GM19455 (cell line): ENCODE results near the gene NDST4.

Experiments
- ATAC-seq: cut with Tn5 transposase; IDR thresholded peaks from one replicate; pipeline ENCODE4 v1.9.1; 2021; ENCODE audit not compliant: unreplicated experiment

The NDST4 gene

DNA sequence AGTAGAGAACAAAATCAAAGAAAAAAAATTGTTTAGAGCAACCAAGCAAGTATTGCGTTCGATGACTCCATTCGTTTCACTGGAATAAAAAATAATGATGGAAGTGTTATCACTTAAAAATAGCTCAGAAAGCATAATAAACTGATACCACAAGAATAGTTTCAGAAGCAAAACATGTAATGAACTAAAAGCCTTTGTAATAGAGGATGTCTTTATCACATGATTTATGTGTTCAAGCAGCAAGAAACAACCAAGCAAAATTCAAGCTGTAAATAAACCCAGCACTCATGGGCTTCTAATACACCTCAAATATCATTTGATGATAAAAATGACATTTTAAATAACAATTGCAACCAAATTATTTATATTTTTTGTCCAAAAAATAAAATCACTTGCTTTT, 192.2 kb downstream of the NDST4 start:
- no peak for ATAC-seq

DNA sequence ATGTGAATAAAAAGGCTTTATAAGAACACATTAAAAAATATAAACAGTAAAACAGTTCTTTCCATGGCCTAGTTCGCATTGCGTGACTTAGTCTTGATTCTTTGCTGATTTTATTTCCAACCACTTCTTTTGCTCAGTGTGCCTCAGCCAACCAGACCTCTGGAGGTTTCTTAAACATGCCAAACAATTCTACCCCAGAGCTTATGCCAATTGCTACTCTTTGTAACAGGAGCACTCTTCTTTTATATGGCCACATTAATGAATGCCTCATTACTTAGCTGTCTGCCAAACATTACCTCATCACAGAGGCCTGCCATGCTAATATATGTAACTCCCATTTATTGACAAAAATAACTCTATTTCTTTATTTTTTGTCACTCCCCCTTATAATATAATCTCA, 202.3 kb downstream of the NDST4 start:
- ATAC-seq: no peak

DNA sequence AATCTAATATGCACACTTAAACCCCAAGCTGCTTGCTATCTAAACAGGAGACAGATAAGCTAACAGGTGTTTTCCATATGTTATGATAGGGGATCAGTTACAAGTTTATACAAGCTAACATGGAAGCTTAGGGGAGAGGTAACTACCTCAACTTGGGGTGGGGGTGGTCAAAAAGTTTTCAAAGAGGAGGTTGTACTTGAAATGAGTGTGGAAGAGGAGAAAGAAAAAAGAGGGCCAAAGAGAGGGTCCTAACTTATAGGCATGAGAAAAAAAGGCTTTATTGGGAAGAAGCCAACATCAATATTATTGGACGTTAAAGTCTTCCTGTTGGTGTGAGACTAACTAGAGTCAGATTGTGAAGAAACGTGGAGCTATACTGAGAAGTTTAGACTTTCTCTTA, 205.9 kb downstream of the NDST4 start:
- no peak for ATAC-seq

DNA sequence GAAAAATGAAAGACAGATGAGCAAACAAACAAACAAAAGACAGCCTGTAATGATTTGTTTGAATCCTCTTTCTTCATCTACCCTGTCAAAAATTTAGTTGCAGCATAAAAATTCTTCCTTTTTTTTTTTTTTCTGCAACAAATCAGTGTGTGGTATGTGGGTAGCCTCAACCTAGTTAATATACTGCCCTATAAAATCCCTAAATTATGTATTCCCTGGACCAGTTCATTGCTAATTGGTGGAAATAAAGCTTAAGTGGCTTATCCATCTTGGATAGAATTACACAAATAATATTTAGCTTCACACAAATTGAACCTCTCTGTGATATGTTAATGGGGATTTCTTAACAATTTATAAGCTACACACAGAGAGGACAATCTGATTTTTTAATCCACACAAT, 208.4 kb downstream of the NDST4 start:
- no peak for ATAC-seq

DNA sequence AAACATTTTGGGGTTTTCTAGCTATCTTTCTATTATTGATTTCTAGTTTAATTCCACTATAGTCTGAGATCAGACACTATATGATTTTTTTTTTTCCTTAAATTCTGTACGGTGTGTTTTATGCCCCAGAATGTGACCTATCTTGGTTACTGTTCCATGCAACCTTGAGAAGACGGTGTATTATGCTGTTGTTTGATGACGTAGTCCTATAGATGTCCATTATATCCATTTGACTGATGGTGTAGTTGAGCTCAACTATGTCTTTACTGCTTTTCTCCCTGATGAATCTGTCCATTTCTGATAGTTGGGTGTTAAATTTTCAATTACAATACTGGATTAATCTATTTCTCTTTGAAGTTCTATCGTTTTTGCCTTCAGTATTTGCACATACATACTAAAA, 212.5 kb downstream of the NDST4 start:
- ATAC-seq: no peak

DNA sequence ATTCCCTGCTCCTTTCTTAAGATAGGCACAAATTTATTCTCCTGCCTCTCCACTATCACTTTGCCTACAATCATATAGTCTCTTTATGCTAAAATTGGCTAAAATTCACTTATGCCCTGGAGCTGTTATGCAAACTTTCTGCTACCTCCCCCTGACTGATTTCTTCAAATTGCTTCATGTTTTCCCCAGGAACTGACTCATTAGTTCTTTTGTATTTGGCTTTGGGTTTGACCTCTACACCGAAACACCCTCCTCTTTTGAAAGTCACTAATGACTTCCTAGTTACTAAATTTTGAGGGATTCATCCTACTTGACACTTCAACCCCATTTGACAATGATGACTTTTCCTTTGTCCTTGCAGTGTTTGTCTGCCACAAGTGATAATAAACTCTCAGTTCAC, 222.6 kb downstream of the NDST4 start:
- no peak for ATAC-seq

DNA sequence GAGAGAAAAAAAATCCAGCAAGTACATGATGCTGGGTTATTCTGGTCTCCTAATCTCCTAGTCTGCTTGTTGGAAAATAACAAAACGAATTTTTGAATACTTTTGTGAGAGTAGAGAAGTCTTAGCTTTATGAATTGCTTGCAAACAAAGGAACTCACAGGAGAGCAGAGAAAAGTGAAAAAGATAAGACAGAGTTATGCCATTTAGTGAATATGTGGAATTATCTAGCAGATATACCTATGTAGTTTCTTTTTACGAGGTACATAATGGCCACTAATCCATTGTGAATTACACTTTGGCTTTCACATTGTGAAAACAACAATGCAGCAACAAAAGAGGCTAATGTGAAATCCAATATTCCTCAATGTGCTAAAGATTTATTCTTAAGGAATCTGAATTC, 226.7 kb downstream of the NDST4 start:
- ATAC-seq: no peak

DNA sequence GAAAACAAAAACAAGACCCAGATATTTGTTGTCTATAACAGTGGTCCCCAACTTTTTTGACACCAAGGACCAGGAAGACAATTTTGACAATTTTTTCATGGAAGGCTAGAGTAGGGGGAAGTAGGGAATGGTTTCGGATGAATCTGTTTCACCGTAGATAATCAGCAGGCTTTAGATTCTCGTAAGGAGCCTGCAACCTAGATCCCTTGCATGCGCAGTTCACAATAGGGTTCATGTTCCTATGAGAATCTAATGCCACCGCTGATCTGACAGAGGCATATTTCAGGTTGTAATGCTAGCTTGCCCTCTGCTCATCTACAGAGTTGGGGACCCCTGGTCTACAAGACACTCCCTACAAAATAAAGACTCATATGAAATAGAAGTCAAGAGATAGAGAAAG, 229.8 kb downstream of the NDST4 start:
- no peak for ATAC-seq

DNA sequence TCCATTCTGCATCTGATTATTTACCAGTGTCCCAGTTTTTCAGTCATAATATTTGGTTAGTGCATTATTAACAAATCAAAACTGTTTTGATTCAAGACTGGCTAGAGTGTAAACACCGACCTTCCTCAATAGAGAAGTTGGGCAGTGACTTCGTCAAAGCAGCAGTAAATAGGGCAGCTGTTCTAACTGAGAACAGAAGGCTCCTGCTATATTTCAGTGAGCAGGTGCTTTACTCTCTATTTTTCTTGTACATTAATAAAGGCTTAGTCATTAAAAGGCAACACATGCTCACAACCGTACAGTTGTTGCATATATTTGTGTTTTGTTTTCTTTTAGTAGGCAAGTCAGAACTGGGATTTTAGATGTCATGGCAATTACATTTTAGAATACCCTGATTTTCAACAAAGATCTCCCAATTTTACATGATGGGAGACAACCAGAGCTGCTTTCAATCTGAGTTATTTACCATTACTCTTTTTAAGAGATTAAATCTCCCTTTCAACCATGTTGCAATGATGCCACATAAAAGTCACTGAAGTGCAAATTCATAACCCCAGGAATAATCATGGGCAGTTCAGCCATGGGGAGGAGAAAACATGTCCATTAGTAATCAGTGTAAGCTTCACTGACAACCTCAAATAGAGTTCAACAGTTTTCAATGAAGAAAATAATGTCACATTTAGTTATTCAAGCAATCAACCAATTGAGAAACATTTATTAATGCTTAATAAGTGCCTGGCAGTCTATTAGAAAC, 233.3 kb downstream of the NDST4 start:
- no peak for ATAC-seq

DNA sequence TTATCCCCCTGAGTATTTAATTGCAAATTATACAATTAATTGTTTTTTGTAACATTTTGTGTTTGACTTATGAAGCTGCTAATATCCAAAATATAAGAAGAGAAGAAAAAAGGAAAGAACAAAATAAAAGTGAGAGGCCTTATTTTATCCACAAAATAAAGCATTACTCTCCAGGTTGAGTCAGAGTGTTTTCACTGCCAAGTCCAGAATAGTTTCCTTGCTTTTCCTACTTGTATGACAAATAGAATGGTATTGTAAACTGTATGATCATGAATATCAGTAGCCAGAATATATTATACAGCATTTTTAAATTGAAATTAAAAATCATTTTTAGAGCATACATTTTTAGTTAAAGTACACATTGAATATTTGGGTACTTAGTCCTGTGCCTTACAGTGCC, 237.8 kb downstream of the NDST4 start:
- ATAC-seq: no peak

DNA sequence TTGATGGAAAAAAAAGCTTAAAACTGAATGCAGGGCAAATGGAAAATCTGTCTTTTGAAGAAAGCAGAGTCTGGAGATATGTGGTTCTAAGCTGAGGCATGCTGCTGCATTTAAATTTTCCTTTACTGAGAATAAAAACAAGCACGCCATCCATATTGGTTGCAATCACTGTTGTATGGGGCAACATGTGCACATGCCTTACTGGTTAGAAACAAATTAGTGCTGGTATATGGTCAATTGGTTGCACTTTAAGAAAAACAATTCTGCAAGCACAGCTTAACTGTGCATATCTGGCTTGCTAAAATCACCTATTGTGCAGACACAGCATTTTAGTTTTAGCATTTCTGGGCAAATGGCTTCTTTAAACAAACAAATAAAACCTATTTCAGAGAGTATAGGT, 239.1 kb downstream of the NDST4 start:
- no peak for ATAC-seq

DNA sequence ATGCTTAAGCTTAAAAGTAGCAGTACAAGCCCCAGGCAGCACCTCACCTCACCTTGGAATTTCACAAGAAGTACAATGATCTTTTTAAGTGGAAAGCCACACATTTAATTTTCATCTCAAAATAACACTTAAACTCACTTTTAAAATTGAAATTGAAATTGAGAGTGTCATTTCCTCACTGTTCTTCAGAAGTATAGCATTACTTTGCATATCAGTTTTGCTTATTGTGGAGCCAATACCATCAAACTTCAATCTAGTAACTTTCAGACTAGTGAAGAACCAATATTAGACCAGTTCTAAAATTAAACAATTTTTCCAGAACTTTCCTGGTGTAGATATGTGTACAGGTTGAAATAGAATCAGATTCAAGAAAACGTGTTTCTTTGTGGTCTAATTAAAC, 242.4 kb downstream of the NDST4 start:
- ATAC-seq: no peak

DNA sequence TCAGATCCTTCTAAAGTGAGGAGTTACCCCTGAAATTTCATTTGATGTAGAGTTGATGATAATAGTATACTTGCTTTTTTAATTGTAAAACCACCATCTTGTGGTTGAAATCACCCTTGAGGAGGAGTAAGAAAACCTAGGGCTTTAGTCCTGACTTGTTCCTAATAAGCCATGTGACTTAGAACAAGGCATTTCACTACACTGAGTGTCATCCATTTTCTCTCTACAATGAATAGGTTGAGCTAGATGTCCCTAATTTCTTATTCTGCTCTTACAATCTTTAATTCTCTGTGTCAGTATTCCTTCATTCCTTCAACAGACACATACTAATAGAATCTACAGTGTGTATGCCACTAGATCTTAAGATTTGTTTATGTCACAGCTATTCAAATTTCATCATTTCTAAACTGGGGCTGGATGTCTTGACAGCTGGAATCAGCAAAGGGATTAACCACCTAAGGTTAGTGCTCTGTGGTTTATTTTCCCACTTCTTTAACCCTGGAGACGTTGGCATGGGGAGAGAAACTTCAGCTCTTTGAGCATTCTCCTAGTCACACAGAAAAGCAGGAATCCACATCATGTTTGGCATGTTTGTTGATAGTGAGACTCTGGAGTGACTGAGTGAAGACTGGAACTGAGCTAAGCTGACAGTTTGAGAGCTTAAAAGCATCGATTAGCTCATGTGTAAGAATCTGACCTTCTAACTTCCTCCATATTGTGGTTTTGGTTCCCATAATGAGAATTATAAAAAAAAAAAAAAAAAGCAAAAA, 246.3 kb downstream of the NDST4 start:
- ATAC-seq: peak; percentile 50

DNA sequence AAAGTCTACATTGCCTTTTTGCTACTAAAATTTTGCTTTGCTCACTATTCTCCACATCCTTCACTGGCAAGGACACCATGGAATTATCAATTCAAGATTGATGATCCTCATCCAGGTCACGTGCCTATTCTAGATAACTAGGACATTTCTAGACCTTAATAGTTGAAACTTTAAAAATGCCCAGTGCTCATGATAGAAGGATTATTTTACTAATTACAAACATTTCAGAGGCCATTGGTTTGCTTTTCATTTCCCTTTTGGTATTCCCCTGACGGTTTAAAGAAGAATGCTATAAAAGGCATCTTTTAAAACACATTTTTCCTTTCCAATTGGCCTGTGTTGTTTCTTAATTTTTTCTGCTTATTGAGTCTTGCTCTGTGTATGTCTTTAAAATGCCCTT, 249.4 kb downstream of the NDST4 start:
- ATAC-seq: no peak

DNA sequence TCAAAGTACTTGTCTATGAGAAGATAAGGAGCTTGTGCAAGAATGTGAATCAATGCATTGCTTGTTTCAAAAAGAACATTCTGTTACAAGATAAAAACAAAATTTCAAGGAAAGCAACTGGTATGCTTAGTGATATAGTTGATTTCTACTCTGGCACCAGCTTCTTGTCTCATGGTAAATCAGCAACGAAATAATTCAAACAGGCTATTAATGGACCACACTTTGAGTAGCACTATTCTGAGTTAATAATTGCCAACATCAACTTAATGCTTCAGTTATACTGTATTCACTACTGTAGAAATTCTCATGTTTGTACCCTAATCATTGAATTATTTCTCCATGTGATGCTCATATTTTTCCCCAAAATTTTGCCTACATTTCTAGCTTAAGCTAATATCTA, 252.6 kb downstream of the NDST4 start:
- no peak for ATAC-seq

DNA sequence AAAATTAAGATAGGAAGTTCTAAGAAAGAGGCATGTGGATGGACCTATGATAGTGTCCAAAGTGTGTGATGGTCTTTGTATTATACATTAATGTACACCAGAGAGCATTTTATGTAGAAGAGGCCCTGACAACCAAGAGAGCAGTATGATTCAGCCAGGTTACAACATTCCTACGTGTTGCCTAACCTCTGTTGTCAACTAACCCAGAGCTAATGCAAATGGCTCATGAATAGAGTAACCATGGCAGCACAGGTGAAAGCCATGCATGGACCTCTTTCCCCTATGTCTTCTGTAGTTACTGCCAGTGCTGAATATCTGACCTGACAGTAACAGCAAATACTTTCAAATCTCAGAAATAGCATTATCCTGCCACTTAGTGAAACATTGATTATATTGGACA, 255.6 kb downstream of the NDST4 start:
- ATAC-seq: no peak

DNA sequence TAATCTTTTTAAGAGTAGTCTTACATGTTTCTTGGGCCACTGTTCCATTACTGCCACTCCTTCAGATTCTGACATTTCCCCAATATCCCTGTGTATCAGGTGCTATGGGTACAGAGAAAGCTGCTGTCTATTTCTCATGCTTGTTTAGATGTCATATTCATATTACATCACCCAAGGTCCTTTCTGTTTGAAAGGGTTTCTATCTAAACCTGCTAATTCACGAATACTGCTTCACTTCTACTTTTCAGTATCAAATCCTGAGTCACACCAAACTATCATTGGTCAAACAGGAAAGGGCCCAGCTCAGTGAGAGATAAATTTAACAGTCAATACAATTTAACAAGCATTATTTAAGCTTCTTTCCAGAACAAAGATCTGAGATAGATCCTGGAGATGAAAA, 273.4 kb downstream of the NDST4 start:
- ATAC-seq: no peak

DNA sequence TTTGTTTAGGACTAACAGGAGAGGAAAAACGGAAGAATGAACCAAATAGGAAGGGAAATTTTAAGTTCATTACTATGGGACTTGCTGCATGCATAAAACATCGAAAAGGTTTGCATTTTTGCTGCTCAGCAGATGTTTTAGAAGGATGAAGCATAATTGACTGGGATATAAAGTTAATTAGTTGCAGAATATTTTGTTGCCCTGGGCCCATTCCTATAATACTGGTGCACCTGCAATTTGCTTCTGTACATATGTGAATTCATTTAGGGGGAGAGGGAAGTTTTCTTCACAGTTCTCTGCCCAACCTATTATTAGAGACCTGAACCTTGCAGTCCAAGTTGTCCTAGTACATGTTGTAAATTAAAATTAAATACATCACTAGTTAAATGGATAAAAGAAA, 282.8 kb downstream of the NDST4 start:
- ATAC-seq: no peak

DNA sequence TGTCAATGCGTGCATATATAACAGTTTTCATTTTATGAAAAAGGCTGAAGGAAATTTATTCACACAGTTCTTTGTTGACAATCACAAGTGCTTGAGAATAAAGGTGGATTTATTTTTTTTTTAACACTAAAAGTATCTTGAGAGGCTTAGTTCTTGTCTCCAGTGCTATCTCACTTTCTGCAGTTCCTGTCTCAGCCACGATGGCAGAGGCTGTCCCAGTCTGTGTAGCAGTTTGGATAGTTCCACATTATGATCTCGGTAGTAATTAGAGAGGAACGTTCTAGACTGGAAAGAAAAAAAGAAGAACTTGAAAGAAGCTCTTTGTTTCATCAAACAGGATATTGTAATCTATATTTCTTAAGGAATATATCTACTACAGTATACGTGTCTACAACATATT, 285.8 kb downstream of the NDST4 start:
- ATAC-seq: no peak

DNA sequence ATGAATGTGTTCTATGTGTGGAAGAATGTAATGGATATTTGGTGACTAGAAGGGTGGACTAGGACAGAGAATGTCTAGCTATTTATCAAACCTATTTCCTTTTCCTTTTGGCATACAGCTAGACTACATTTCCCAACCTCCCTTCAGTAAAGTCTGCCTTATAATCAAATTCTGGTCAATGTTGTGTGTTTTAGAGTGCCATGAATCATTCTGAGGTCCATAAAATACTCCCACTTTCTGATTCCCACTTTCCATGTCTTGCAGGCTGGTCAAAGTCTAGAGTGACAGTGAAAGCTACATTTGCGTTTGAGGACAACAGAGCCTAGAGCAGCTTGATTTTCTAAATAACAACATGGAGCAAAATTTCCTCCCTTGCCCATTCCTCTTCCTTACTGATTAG, 297.7 kb downstream of the NDST4 start:
- no peak for ATAC-seq

DNA sequence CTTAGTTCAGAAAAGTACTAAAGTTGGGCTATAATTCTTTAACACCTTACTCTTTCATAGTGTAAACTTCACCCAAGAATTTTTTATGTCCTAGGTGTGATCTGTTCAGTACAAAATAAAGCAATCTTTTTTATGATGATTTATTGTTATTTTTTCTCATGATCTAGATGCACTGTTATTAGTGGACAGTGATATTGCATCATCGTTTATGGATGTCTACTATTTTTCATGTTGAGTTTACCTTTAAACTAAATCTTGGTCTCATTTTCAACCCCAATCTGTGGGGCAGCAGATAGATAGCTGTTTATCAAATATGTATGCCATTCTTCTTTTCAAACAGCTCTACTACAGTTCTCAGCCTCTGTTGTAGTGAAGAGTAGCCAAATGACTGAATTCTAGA, 299.5 kb downstream of the NDST4 start:
- ATAC-seq: no peak

DNA sequence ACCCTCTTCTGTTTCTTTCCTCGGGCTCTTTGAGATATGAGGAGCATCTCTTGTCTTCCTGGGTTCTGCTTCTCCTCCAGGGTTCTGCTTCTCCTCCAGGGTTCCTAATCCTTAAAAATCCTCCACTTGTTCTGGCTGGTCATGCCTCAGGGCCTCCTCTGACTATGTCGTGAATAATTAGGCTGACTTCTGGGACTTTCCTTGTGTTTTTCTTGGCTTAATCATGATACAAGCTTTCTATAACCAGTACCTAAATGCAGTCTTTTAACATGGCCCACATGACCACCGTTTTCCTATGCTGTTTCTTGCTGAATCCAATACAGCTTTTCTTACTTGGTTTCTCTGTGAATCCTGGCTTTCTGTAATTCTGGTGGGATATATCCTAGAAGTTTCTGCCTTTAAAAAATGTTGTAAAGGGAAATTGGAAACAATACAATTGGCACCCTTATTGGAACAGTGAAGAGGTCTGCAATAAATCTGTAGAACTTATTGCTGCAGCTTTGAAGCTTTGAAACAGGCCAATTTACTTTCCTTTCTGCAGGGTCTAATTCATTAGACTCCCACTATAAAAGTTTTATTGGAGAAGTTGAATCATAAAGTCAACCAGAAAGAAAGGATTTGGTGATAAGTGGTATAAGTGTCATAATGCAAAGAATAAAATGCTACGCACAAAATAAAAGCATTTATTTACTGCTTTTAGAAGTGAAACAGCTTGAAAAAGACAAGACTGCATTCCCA, 301.7 kb downstream of the NDST4 start:
- no peak for ATAC-seq
